Trophoblast cell (in vitro differentiated cells and primary cell): ENCODE results near the gene DEF6.
"Not testable (repeated sequence)": the region's sequence is repeated elsewhere in the genome, so short reads cannot be mapped to it uniquely, and the experiment has no call there.

Source experiments
- DNase-seq, 2 donors: peaks; one replicate each; pipeline ENCODE4 v3.0.0-alpha.2; 2016
- H2AFZ ChIP-seq: 2 replicates; pipeline ENCODE4 v1.6.1; 2013; ENCODE audit warnings: low read length, moderate library complexity, mild to moderate bottlenecking; ENCODE audit not compliant: insufficient read depth, poor library complexity
- H2AK5ac ChIP-seq: 2 replicates; pipeline ENCODE4 v1.6.1; 2013; ENCODE audit warnings: mild to moderate bottlenecking, low read length
- H2BK120ac ChIP-seq: 2 replicates; pipeline ENCODE4 v1.6.1; 2013; ENCODE audit warnings: low read length, mild to moderate bottlenecking, moderate library complexity; ENCODE audit not compliant: insufficient read depth, poor library complexity
- H2BK12ac ChIP-seq: 2 replicates; pipeline ENCODE4 v1.6.1; 2013; ENCODE audit warnings: mild to moderate bottlenecking, low read length, moderate library complexity
- H2BK5ac ChIP-seq: 2 replicates; pipeline ENCODE4 v1.6.1; 2013; ENCODE audit warnings: low read length, low read depth, moderate library complexity, mild to moderate bottlenecking; ENCODE audit not compliant: poor library complexity
- H3K14ac ChIP-seq: 2 replicates; pipeline ENCODE4 v1.6.1; 2013; ENCODE audit warnings: mild to moderate bottlenecking, low read length
- H3K18ac ChIP-seq: 2 replicates; pipeline ENCODE4 v1.6.1; 2013; ENCODE audit warnings: mild to moderate bottlenecking, low read length
- H3K23ac ChIP-seq: 2 replicates; pipeline ENCODE4 v1.6.1; 2013; ENCODE audit warnings: low read length
- H3K27ac ChIP-seq: 2 replicates; pipeline ENCODE4 v1.5.1; 2013; ENCODE audit warnings: low read depth, mild to moderate bottlenecking, inconsistent platforms, low read length, moderate library complexity
- H3K27me3 ChIP-seq: 2 replicates; pipeline ENCODE4 v1.6.1; 2013; ENCODE audit warnings: inconsistent platforms, mild to moderate bottlenecking, low read length, moderate library complexity; ENCODE audit not compliant: insufficient read depth
- H3K36me3 ChIP-seq, 2 experiments: 1 replicate in 1 of 2; 2 replicates in 1 of 2; pipeline ENCODE4 v1.6.1; 2013; ENCODE audit warnings: low read length in 2 of 2, mild to moderate bottlenecking in 2 of 2, moderate library complexity in 1 of 2; ENCODE audit not compliant: insufficient read depth in 2 of 2, control insufficient read depth in 1 of 2
- H3K4ac ChIP-seq: 2 replicates; pipeline ENCODE4 v1.6.1; 2013; ENCODE audit warnings: low read depth, mild to moderate bottlenecking, low read length, moderate library complexity
- H3K4me1 ChIP-seq, 2 experiments: 1 replicate in 1 of 2; 2 replicates in 1 of 2; pipeline ENCODE4 v1.6.1; 2013; ENCODE audit warnings: low read length in 2 of 2, mild to moderate bottlenecking in 2 of 2, moderate library complexity in 1 of 2; ENCODE audit not compliant: insufficient read depth in 2 of 2, control insufficient read depth in 1 of 2
- H3K4me2 ChIP-seq: 2 replicates; pipeline ENCODE4 v1.6.1; 2013; ENCODE audit warnings: inconsistent platforms, mild to moderate bottlenecking, low read length, moderate library complexity
- H3K4me3 ChIP-seq: 2 replicates; pipeline ENCODE4 v1.5.1; 2013; ENCODE audit warnings: mild to moderate bottlenecking, low read depth, low read length, inconsistent platforms
- H3K79me1 ChIP-seq: one replicate; pipeline ENCODE4 v1.6.1; 2013; ENCODE audit warnings: low read length
- H3K79me2 ChIP-seq: 2 replicates; pipeline ENCODE4 v1.6.1; 2013; ENCODE audit warnings: low read length, mild to moderate bottlenecking; ENCODE audit not compliant: control insufficient read depth, insufficient read depth, poor library complexity
- H3K9ac ChIP-seq: 2 replicates; pipeline ENCODE4 v1.6.1; 2013; ENCODE audit warnings: mild to moderate bottlenecking, low read length
- H3K9me3 ChIP-seq: 2 replicates; pipeline ENCODE4 v1.6.1; 2013; ENCODE audit warnings: low read depth, mild to moderate bottlenecking, control low read depth, inconsistent platforms, low read length; ENCODE audit not compliant: insufficient read depth
- H4K12ac ChIP-seq: 2 replicates; pipeline ENCODE4 v1.6.1; 2013; ENCODE audit warnings: low read depth, mild to moderate bottlenecking, low read length, moderate library complexity
- H4K8ac ChIP-seq: 2 replicates; pipeline ENCODE4 v1.6.1; 2013; ENCODE audit warnings: low read depth, mild to moderate bottlenecking, low read length, moderate library complexity
- H4K91ac ChIP-seq: one replicate; pipeline ENCODE4 v1.6.1; 2013; ENCODE audit warnings: low read depth, mild to moderate bottlenecking, low read length, moderate library complexity
- WGBS: extraction: QIAGEN DNeasy Blood & Tissue Kit; methylation state at CpG from one replicate; pipeline ENCODE4 v1.1.7; 2013; ENCODE audit warnings: missing lambda C conversion rate; ENCODE audit not compliant: insufficient read length, insufficient coverage; ENCODE audit errors: extremely low coverage; 5-methylcytosine and 5-hydroxymethylcytosine counted together

The DEF6 gene

DNA sequence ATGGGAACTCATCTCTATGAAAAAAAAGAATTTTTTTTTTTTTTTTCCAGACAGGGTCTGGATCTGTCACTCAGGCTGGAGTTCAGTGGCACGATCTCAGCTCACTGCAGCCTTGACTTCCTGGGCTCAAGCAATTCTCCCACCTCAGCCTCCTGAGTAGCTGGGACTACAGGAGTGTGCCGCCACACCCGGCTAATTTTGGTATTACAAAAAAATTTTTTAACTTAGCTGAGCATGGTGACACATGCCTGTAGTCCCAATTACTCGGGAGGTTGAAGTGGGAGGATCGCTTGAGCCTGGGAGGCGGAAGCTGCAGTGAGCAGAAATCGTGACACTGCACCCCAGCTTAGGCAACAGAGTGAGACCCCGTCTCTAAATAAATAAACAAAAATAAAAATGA lies 7.5 kb downstream of the DEF6 start:
- Histone ChIP-seq H3K4me1 (peaks cover 6 to 10% of the 10 kb centered on the region in 2 experiments), H3K79me2 (no peaks in the 10 kb centered on the region), H3K9ac (no peak overlapping the region), H2BK12ac (no peak overlapping the region), H4K91ac (no peak overlapping the region), H3K9me3 (no peaks in the 10 kb centered on the region), H4K12ac (no peak overlapping the region), H3K27ac (no peak overlapping the region), H2AK5ac (no peak overlapping the region), H2BK5ac (no peak overlapping the region), H3K4me3 (no peak overlapping the region), H3K4ac (no peak overlapping the region), H3K4me2 (no peak overlapping the region), H2AFZ (no peak overlapping the region), H3K27me3 (no peaks in the 10 kb centered on the region), H3K36me3 (no peaks in the 10 kb centered on the region), H3K23ac (no peak overlapping the region), H3K79me1 (peaks cover 2% of the 10 kb centered on the region), H3K14ac (no peak overlapping the region), H4K8ac (no peak overlapping the region), H3K18ac (no peak overlapping the region), H2BK120ac (no peak overlapping the region)
- DNase-seq, result peak; percentile 73 to 82
- no CpG with 5 or more reads among the region's 8 CpGs for WGBS

GRCh38 chr6:35307138-35307537 lies 9.5 kb downstream of the DEF6 start:
- H3K36me3 ChIP-seq, H3K9me3 ChIP-seq, H2AK5ac ChIP-seq, H3K4me2 ChIP-seq, H3K4ac ChIP-seq, H3K4me3 ChIP-seq, H4K91ac ChIP-seq, H4K12ac ChIP-seq, H2BK12ac ChIP-seq, H3K79me2 ChIP-seq, H3K18ac ChIP-seq, H2BK5ac ChIP-seq, H2AFZ ChIP-seq, H3K27ac ChIP-seq, H3K4me1 ChIP-seq, H3K27me3 ChIP-seq, H3K23ac ChIP-seq, H2BK120ac ChIP-seq, DNase-seq, H3K9ac ChIP-seq, H3K79me1 ChIP-seq, H4K8ac ChIP-seq, H3K14ac ChIP-seq: not testable (repeated sequence)
- WGBS, result no CpG with 5 or more reads among the region's 15 CpGs

DNA sequence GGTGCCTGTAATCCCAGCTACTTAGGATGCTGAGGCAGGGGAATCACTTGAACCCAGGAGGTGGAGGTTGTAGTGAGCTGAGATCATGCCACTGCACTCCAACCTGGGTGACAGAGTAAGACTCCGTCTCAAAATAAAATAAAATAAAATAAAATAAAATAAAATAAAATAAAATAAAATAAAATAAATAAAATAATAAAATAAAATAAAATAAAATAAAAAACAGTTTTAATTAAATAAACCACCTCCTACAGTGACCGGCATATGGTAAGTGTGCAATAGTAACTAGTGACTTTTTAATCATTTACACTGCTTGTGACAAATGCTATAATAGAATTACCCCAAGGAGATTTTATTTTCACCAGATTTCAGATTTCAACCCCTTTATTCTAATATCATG lies 10.9 kb downstream of the DEF6 start:
- not testable (repeated sequence) for H3K4ac ChIP-seq, H3K4me1 ChIP-seq, H4K91ac ChIP-seq, H3K4me2 ChIP-seq, H3K79me1 ChIP-seq, H3K18ac ChIP-seq, H3K4me3 ChIP-seq, H4K8ac ChIP-seq, H2BK5ac ChIP-seq, H4K12ac ChIP-seq, H3K23ac ChIP-seq, H3K27me3 ChIP-seq, H3K9ac ChIP-seq, H3K27ac ChIP-seq, H2AFZ ChIP-seq, H2AK5ac ChIP-seq, H2BK12ac ChIP-seq, H3K79me2 ChIP-seq, H2BK120ac ChIP-seq, DNase-seq, H3K36me3 ChIP-seq, H3K14ac ChIP-seq, H3K9me3 ChIP-seq
- WGBS, result no CpG with 5 or more reads among the region's 2 CpGs

- H3K4me3 ChIP-seq, result no peak overlapping the region
- no peak overlapping the region for H2BK12ac ChIP-seq
- WGBS, result no CpG with 5 or more reads among the region's 9 CpGs
These were observed 12.1 kb downstream of the DEF6 start for GRCh38 chr6:35309611-35310264.

More at GRCh38 chr6:35309611-35310264, 12.1 kb downstream of the DEF6 start:
- no peak for DNase-seq
- Histone ChIP-seq H3K9ac (no peak overlapping the region), H2AFZ (no peak overlapping the region), H3K14ac (no peak overlapping the region), H3K4me1 (peaks cover 0 to 2% of the 10 kb centered on the region in 2 experiments), H4K8ac (no peak overlapping the region), H4K12ac (no peak overlapping the region), H2BK120ac (no peak overlapping the region), H3K9me3 (no peaks in the 10 kb centered on the region), H2AK5ac (no peak overlapping the region), H3K79me2 (no peaks in the 10 kb centered on the region), H3K4me2 (no peak overlapping the region), H3K18ac (no peak overlapping the region), H4K91ac (no peak overlapping the region), H3K27me3 (no peaks in the 10 kb centered on the region), H2BK5ac (no peak overlapping the region), H3K79me1 (no peaks in the 10 kb centered on the region), H3K27ac (no peak overlapping the region), H3K36me3 (no peaks in the 10 kb centered on the region), H3K4ac (no peak overlapping the region), H3K23ac (no peak overlapping the region)
